Muscle layer of duodenum (tissue), 2 donors: ENCODE measurements around the gene KAT6B.
"Not testable (repeated sequence)": the region's sequence is repeated elsewhere in the genome, so short reads cannot be mapped to it uniquely, and the experiment has no call there.

ENCODE experiments used
- H3K27ac ChIP-seq: one replicate; pipeline ENCODE4 v1.7.0; 2013; ENCODE audit warnings: mild to moderate bottlenecking, low read length
- H3K27me3 ChIP-seq: one replicate; pipeline ENCODE4 v1.7.0; 2013; ENCODE audit warnings: low read depth, mild to moderate bottlenecking, control low read depth, low read length
- H3K36me3 ChIP-seq, 2 donors: one replicate each; pipeline ENCODE4 v1.7.0; 2013; ENCODE audit warnings: low read length in 2 of 2, control low read depth in 1 of 2, mild to moderate bottlenecking in 1 of 2; ENCODE audit not compliant: insufficient read depth in 2 of 2, control insufficient read depth in 1 of 2
- H3K4me1 ChIP-seq, 2 donors: one replicate each; pipeline ENCODE4 v1.7.0; 2013; ENCODE audit warnings: low read length in 2 of 2, mild to moderate bottlenecking in 2 of 2, control low read depth in 1 of 2, moderate library complexity in 1 of 2; ENCODE audit not compliant: insufficient read depth in 2 of 2, control insufficient read depth in 1 of 2
- H3K4me3 ChIP-seq, 2 donors: one replicate each; pipeline ENCODE4 v1.7.0; 2013; ENCODE audit warnings: low read length in 2 of 2, low read depth in 1 of 2, mild to moderate bottlenecking in 1 of 2
- H3K9me3 ChIP-seq, 2 donors: one replicate each; pipeline ENCODE4 v1.7.0; 2013; ENCODE audit warnings: low read length in 2 of 2, control low read depth in 1 of 2, mild to moderate bottlenecking in 1 of 2; ENCODE audit not compliant: control insufficient read depth in 1 of 2
- donor health status: healthy.

The KAT6B gene

GRCh38 chr10:74910241-74910975 is 84.0 kb downstream of the KAT6B start:
- no peak overlapping the region for H3K4me3 ChIP-seq
- H3K27ac ChIP-seq = no peak overlapping the region
- no peaks in the 10 kb centered on the region for H3K36me3 ChIP-seq
- H3K27me3 ChIP-seq = no peaks in the 10 kb centered on the region
- peaks cover 5 to 17% of the 10 kb centered on the region in 2 donors for H3K4me1 ChIP-seq
- no peaks in the 10 kb centered on the region for H3K9me3 ChIP-seq

DNA sequence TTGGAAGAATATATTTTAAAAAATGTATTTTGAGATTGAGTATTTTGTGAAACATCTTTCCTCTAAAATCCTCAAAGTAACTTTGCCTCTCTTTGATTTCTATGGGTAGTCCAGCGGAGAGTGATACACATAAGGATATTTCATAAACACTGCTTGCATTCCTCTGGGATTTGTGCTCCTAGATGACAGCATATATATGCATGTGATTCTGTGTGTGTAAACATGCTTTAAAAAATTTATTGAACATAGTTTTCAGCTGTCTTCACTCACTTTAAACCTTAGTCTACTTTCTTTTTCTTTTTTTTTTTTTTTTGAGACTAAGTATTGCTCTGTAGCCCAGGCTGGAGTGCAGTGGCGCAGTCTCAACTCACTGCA is 84.6 kb downstream of the KAT6B start:
- H3K4me1 ChIP-seq = peaks cover 5 to 17% of the 10 kb centered on the region in 2 donors
- no peak overlapping the region for H3K4me3 ChIP-seq
- no peaks in the 10 kb centered on the region for H3K27me3 ChIP-seq
- H3K9me3 ChIP-seq = no peaks in the 10 kb centered on the region
- no peaks in the 10 kb centered on the region for H3K36me3 ChIP-seq
- H3K27ac ChIP-seq = no peak overlapping the region

DNA sequence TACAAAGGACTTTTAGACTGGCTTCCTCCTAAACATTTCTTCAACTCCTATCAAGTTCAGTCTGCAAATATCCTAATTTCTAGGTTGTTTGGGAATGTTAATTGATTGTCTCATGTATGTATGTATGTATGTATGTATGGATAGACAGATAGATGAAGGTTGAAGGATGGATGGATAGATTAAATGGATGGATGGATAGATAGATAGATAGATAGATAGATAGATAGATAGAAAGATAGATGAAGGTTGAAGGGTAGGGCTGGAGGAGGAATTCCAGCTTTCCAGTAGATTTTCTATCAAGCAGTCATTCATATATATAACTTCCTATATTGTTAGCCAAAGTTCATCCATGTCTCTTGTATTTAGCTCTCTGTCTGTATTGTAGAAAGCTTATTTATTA is 85.8 kb downstream of the KAT6B start:
- H3K4me1 ChIP-seq = peaks cover 0 to 9% of the 10 kb centered on the region in 2 donors
- H3K9me3 ChIP-seq = no peaks in the 10 kb centered on the region
- H3K36me3 ChIP-seq = no peaks in the 10 kb centered on the region
- no peak overlapping the region for H3K4me3 ChIP-seq
- no peak overlapping the region for H3K27ac ChIP-seq
- H3K27me3 ChIP-seq = no peaks in the 10 kb centered on the region

- Histone ChIP-seq H3K36me3 (no peaks in the 10 kb centered on the region), H3K9me3 (no peaks in the 10 kb centered on the region), H3K4me3 (no peak overlapping the region), H3K4me1 (peaks cover 0 to 6% of the 10 kb centered on the region in 2 donors), H3K27me3 (no peaks in the 10 kb centered on the region), H3K27ac (no peak overlapping the region)
Measured at GRCh38 chr10:74912682-74913081, 86.3 kb downstream of the KAT6B start.

DNA sequence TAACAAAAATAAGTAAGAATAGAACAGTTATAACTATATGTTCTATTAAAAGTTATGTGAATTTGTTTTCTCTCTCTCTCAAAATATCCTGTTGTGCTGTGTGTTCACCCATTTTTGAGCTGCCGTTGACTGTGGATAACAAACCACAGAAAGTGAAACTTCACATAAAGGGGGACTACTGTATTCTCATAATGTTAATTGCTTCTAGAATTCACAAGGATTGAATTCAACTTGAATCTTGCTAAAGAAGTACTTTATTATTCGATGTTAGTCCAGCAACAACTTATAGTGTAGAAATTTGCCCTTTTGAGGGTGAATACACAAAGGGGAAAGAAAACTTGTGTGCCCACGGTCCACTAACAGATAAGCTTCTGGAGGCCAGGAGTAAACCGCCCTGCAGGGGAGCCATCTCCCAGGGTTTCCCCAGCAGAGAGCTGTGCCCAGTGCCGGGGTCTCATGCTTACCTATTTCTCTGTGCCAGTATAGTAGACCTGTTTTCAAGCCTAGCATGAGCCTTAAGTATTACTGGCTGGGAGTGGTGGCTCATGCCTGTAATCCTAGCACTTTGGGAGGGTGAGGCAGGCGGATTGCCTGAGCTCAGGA is 87.1 kb downstream of the KAT6B start:
- H3K9me3 ChIP-seq = no peaks in the 10 kb centered on the region
- peaks cover 0 to 9% of the 10 kb centered on the region in 2 donors for H3K4me1 ChIP-seq
- H3K4me3 ChIP-seq = peak overlapping the region in 1 of 2 donors; percentile 27
- H3K36me3 ChIP-seq = no peaks in the 10 kb centered on the region
- H3K27ac ChIP-seq = no peak overlapping the region
- no peaks in the 10 kb centered on the region for H3K27me3 ChIP-seq

DNA sequence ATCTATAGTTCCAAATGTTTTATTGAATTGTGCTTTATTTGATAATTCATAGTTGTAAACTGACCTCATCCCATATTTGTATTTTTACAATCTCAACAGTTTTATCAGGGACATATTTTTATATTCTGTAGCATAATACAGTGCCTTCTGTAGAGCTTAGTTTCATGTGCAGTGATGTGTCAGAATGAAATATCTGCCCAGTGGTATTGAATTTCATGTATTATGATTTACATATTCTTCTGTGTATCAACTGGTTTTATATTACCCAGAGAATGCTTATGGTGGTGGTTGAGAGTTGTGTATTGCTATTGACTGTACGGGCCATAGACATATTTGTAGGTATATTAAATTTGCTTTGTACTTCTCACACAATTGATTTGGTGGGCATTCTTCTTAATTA is 89.9 kb downstream of the KAT6B start:
- Histone ChIP-seq H3K36me3 (no peaks in the 10 kb centered on the region), H3K27me3 (no peaks in the 10 kb centered on the region), H3K9me3 (no peaks in the 10 kb centered on the region), H3K4me1 (peaks cover 0 to 10% of the 10 kb centered on the region in 2 donors), H3K4me3 (no peak overlapping the region), H3K27ac (no peak overlapping the region)

DNA sequence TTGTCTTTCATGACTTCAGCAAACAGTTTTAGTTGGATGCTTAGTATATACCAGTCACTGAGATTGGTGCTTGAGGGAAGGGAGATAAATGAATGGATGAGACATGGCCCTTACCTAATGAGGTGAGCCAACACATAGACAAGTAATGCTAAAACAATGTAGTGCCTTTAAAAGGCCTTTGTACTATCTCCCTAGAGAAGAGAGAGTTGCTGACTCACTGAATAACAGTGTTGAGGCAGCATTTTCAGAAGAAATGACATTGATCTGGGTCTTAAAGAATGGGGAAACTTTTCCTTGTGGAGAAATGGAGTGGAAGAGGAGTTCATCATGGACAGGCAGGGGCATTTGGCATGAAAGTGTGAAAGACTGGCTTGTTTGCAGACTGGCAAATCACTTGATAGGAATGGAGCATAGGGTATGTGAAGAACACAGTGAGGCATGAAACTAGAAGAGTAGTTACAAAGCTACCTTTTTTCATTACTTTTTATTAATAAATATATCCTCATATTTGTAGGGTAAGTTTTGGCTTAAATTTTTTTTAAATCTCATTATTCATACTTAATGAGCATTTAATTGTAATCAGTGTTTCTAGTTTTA is 91.2 kb downstream of the KAT6B start:
- Histone ChIP-seq H3K27ac (no peak overlapping the region), H3K4me1 (peaks cover 6 to 20% of the 10 kb centered on the region in 2 donors), H3K4me3 (no peak overlapping the region), H3K36me3 (no peaks in the 10 kb centered on the region), H3K27me3 (no peaks in the 10 kb centered on the region), H3K9me3 (no peaks in the 10 kb centered on the region)

GRCh38 chr10:74919671-74920070 is 93.3 kb downstream of the KAT6B start:
- Histone ChIP-seq H3K9me3 (no peaks in the 10 kb centered on the region), H3K4me1 (peaks cover 18 to 33% of the 10 kb centered on the region in 2 donors), H3K27me3 (no peaks in the 10 kb centered on the region), H3K36me3 (no peaks in the 10 kb centered on the region), H3K27ac (no peak overlapping the region), H3K4me3 (no peak overlapping the region)

GRCh38 chr10:74921070-74921469 is 94.7 kb downstream of the KAT6B start:
- H3K9me3 ChIP-seq, H3K27me3 ChIP-seq, H3K27ac ChIP-seq, H3K36me3 ChIP-seq, H3K4me3 ChIP-seq: not testable (repeated sequence)
- peaks cover 18 to 43% of the 10 kb centered on the region in 2 donors for H3K4me1 ChIP-seq

DNA sequence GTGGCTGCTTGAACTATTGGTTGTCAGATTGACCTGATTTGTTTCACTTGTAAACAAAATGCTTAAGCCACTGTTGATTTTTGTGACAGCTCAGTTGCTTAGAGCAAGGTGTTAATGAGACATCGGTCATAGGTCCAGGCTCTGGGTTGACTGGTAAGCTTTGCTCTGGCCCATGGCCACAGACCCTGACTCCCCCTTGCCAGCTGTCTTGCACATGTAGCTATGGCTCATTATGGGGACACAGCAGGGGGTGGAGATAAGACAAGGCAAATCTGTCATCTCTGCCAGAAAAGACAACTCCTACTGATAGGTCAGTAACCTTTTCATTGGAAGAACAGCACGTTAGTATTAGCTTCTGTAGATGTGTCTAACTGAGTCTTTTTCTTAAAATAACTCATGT is 95.3 kb downstream of the KAT6B start:
- H3K36me3 ChIP-seq = no peaks in the 10 kb centered on the region
- H3K27ac ChIP-seq = no peak overlapping the region
- no peaks in the 10 kb centered on the region for H3K9me3 ChIP-seq
- H3K4me3 ChIP-seq = no peak overlapping the region
- H3K4me1 ChIP-seq = peaks cover 18 to 43% of the 10 kb centered on the region in 2 donors
- H3K27me3 ChIP-seq = no peaks in the 10 kb centered on the region

DNA sequence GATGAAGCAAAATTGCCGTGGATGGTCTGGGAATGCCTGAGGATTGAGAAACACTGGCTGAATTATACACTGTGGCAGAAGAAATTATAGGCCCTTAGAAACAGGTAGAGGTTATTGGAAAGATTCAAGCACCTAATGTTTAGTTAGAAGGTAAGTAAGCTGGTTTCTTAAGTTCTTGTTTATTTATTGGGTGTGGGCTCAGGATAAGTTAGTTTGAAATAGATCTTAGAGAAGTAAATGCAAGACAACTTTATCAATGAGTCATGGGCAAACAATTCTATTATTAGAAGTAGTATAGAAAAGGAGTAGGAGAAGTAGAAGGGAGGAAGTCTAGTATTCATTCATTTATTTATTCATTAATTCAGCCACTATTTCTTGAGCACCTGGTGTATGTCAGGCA is 96.5 kb downstream of the KAT6B start:
- Histone ChIP-seq H3K4me1 (peaks cover 18 to 53% of the 10 kb centered on the region in 2 donors), H3K4me3 (no peak overlapping the region), H3K9me3 (no peaks in the 10 kb centered on the region), H3K36me3 (no peaks in the 10 kb centered on the region), H3K27ac (peak overlapping the region; percentile 86), H3K27me3 (no peaks in the 10 kb centered on the region)
